Brain microvascular endothelial cell (primary cell): ENCODE results near the gene ITIH4.

Experiments
- DNase-seq: peaks from one replicate; pipeline ENCODE4 v3.0.0-alpha.2; 2020
- H3K27ac ChIP-seq: fragments of 250-450 bp; sonication (Bioruptor Pico); 2 replicates; pipeline ENCODE4 v1.5.1; 2020; ENCODE audit warnings: mild to moderate bottlenecking, moderate library complexity
- H3K27me3 ChIP-seq: fragments of 250-450 bp; sonication (Bioruptor Pico); replicated peaks from 2 replicates; pipeline ENCODE4 v1.5.1; 2020; ENCODE audit warnings: mild to moderate bottlenecking
- H3K36me3 ChIP-seq: fragments of 250-450 bp; sonication (Bioruptor Pico); replicated peaks from 2 replicates; pipeline ENCODE4 v1.5.1; 2020; ENCODE audit warnings: mild to moderate bottlenecking
- H3K4me3 ChIP-seq: 2 replicates; pipeline ENCODE4 v1.5.1; 2011; ENCODE audit warnings: low read depth, mild to moderate bottlenecking, control low read depth, low read length, moderate library complexity
- CTCF ChIP-seq: IDR thresholded peaks from 2 replicates; pipeline ENCODE4 v1.5.1; 2011; ENCODE audit warnings: low read depth, mild to moderate bottlenecking, moderate library complexity, low read length, control low read depth, inconsistent platforms; ENCODE audit errors: missing control alignments
- in situ Hi-C: cut with HindIII; loops from 2 replicates; pipeline ENCODE4 v1.10.0; 2017; ENCODE audit warnings: low sequenced_read_pairs, low pct_ligation_motif_present

ITIH4 gene

GRCh38 chr3:52775877-52776276, 54.6 kb downstream of the ITIH4 start:
- no peak for TF ChIP-seq CTCF
- DNase-seq: no peak
- H3K36me3 ChIP-seq: no peaks in the 10 kb centered on the region
- H3K4me3 ChIP-seq: no peak overlapping the region
- in situ Hi-C loops: no loop called here
- no peaks in the 10 kb centered on the region for H3K27me3 ChIP-seq
- H3K27ac ChIP-seq: no peak overlapping the region

GRCh38 chr3:52774901-52775864, 55.3 kb downstream of the ITIH4 start:
- no peaks in the 10 kb centered on the region for H3K36me3 ChIP-seq
- no peak overlapping the region for H3K27ac ChIP-seq
- no peaks in the 10 kb centered on the region for H3K27me3 ChIP-seq
- no peak for DNase-seq
- TF ChIP-seq CTCF: no peak
- in situ Hi-C loops: no loop called here
- no peak overlapping the region for H3K4me3 ChIP-seq

- H3K27ac ChIP-seq: no peak overlapping the region
- no peak for DNase-seq
- H3K27me3 ChIP-seq: no peaks in the 10 kb centered on the region
- TF ChIP-seq CTCF: no peak
- H3K36me3 ChIP-seq: no peaks in the 10 kb centered on the region
- H3K4me3 ChIP-seq: no peak overlapping the region
- in situ Hi-C loops: no loop called here
Measured at GRCh38 chr3:52774066-52774713, 56.3 kb downstream of the ITIH4 start.

- DNase-seq: no peak
- no peaks in the 10 kb centered on the region for H3K36me3 ChIP-seq
- no peak overlapping the region for H3K27ac ChIP-seq
- no peak overlapping the region for H3K4me3 ChIP-seq
- in situ Hi-C loops: no loop called here
- TF ChIP-seq CTCF: no peak
- H3K27me3 ChIP-seq: no peaks in the 10 kb centered on the region
Measured at GRCh38 chr3:52773361-52774065, 57.0 kb downstream of the ITIH4 start.

GRCh38 chr3:52771702-52772101, 58.8 kb downstream of the ITIH4 start:
- DNase-seq: no peak
- no peak for TF ChIP-seq CTCF
- no peaks in the 10 kb centered on the region for H3K27me3 ChIP-seq
- H3K27ac ChIP-seq: no peak overlapping the region
- in situ Hi-C loops: no loop called here
- no peaks in the 10 kb centered on the region for H3K36me3 ChIP-seq
- H3K4me3 ChIP-seq: no peak overlapping the region
